ENCODE measurements around the gene TFB1M.

DNA sequence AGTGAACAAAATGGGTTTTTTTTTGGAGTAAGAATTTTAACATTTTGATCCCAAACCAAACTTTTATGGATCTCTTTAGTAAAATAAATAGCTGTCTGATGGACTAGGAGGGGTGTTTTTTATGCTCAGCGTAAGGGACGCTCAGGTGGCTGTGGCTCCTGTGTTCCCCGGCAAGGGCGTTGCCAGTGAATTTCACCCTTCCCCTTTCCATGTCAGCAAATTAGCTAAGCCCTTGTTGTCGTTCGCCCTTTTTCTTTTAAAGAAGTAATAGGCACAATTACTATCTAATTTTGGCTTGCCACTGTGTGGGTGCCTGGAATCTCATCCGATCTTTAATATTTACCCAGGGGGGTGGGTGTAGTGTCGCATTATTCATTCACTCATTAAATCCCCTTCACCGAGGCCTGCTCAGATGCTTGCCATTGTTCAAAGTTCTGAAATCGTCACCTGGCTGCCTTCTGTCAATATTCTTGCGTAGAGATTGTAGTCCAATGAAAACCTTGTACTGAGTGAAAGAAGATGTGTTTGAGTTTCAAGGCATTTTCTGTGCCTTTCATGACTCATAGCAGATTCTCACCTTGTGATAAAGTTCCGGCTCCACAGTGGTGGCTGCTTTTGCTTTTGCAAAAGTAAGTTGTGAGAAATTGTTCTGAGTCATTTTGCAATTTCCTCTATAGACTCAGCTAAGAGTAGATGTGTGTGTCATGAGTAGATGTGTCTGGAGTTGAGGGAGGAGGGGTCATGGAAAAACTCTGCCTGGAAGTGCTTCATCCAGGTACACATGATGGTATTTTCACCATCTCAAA, 90.4 kb downstream of the TFB1M start:
- TF ChIP-seq, protein P1, sequence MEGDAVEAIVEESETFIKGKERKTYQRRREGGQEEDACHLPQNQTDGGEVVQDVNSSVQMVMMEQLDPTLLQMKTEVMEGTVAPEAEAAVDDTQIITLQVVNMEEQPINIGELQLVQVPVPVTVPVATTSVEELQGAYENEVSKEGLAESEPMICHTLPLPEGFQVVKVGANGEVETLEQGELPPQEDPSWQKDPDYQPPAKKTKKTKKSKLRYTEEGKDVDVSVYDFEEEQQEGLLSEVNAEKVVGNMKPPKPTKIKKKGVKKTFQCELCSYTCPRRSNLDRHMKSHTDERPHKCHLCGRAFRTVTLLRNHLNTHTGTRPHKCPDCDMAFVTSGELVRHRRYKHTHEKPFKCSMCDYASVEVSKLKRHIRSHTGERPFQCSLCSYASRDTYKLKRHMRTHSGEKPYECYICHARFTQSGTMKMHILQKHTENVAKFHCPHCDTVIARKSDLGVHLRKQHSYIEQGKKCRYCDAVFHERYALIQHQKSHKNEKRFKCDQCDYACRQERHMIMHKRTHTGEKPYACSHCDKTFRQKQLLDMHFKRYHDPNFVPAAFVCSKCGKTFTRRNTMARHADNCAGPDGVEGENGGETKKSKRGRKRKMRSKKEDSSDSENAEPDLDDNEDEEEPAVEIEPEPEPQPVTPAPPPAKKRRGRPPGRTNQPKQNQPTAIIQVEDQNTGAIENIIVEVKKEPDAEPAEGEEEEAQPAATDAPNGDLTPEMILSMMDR (IDR thresholded peaks at IDR 0.05) = no peak
- no peak for TF ChIP-seq EZH2 (IDR thresholded peaks at IDR 0.05)
- no peak for TF ChIP-seq EZH2phosphoT487 (IDR thresholded peaks at IDR 0.05)
